ENCODE results near the gene CHST8. TPM values are rescaled to one million over a fixed set of nuclear protein-coding genes. Genes with fewer than 3 reads are reported as not detected.

Gene CHST8
- polyA plus RNA-seq, 1 experiment, result not detected

- no peaks in the 10 kb centered on the region; the same call in 1 of the 2 replicates for H3K9me3 ChIP-seq (ENCODE audit: control insufficient read depth, insufficient read depth, low read length)
- TF ChIP-seq CTCF (IDR thresholded peaks at IDR 0.05; ENCODE audit: low read depth, low read length), result no peak
- no peak overlapping the region for H3K27ac ChIP-seq (ENCODE audit: low read depth, low read length)
- ChIA-PET CTCF (interaction anchor here (0.6 to 2.3 kb wide), 8 partner anchors 20 to 385 kb away, joined by 3 to 12 read pairs (median 4); no protein-coding TSS in a partner anchor), POLR2A (interaction anchor here (0.7 to 1.6 kb wide), 3 partner anchors 20 to 373 kb away, joined by 3 to 6 read pairs (median 3); no protein-coding TSS in a partner anchor)
- H3K4me3 ChIP-seq (ENCODE audit: low read depth, low read length), result peak overlapping the region; percentile 76
- DNase-seq (ENCODE audit: low read depth, low spot score), result no peak
- H3K27me3 ChIP-seq (ENCODE audit: control insufficient read depth, insufficient read depth, low read length), result no peaks in the 10 kb centered on the region
These were observed 176.3 kb downstream of the CHST8 start for GRCh38 chr19:33797802-33798671.

GRCh38 chr19:33798681-33799111 lies 176.9 kb downstream of the CHST8 start:
- no peak for TF ChIP-seq CTCF (IDR thresholded peaks at IDR 0.05; ENCODE audit: low read depth, low read length)
- no peak for DNase-seq (ENCODE audit: low read depth, low spot score)
- Histone ChIP-seq H3K27me3 (ENCODE audit: control insufficient read depth, insufficient read depth, low read length) (no peaks in the 10 kb centered on the region), H3K9me3 (ENCODE audit: control insufficient read depth, insufficient read depth, low read length) (no peaks in the 10 kb centered on the region; the same call in 1 of the 2 replicates), H3K27ac (ENCODE audit: low read depth, low read length) (no peak overlapping the region), H3K4me3 (ENCODE audit: low read depth, low read length) (peak overlapping the region; percentile 76)
- ChIA-PET POLR2A (interaction anchor here (1.6 kb wide), 1 partner anchor 21 kb away, joined by 6 read pairs; no protein-coding TSS in a partner anchor), CTCF (interaction anchor here (1.3 to 2.3 kb wide), 4 partner anchors 21 to 322 kb away, joined by 3 to 12 read pairs (median 4); no protein-coding TSS in a partner anchor)

GRCh38 chr19:33799476-33799875 lies 177.7 kb downstream of the CHST8 start:
- ChIA-PET CTCF (interaction anchor here (1.4 kb wide), 1 partner anchor 297 kb away, joined by 4 read pairs; no protein-coding TSS in a partner anchor), POLR2A (no interaction called here)

GRCh38 chr19:33800012-33800680 lies 178.4 kb downstream of the CHST8 start:
- H3K27me3 ChIP-seq (ENCODE audit: control insufficient read depth, insufficient read depth, low read length), result no peaks in the 10 kb centered on the region
- DNase-seq (ENCODE audit: low read depth, low spot score), result no peak
- ChIA-PET CTCF (no interaction called here), POLR2A (no interaction called here)
- no peaks in the 10 kb centered on the region; the same call in 1 of the 2 replicates for H3K9me3 ChIP-seq (ENCODE audit: control insufficient read depth, insufficient read depth, low read length)
- no peak overlapping the region for H3K4me3 ChIP-seq (ENCODE audit: low read depth, low read length)
- no peak for TF ChIP-seq CTCF (IDR thresholded peaks at IDR 0.05; ENCODE audit: low read depth, low read length)
- H3K27ac ChIP-seq (ENCODE audit: low read depth, low read length), result no peak overlapping the region

More at GRCh38 chr19:33799476-33799875, 177.7 kb downstream of the CHST8 start:
- Histone ChIP-seq H3K27ac (ENCODE audit: low read depth, low read length) (no peak overlapping the region), H3K9me3 (ENCODE audit: control insufficient read depth, insufficient read depth, low read length) (no peaks in the 10 kb centered on the region; the same call in 1 of the 2 replicates), H3K4me3 (ENCODE audit: low read depth, low read length) (no peak overlapping the region), H3K27me3 (ENCODE audit: control insufficient read depth, insufficient read depth, low read length) (no peaks in the 10 kb centered on the region)
- no peak for DNase-seq (ENCODE audit: low read depth, low spot score)
- no peak for TF ChIP-seq CTCF (IDR thresholded peaks at IDR 0.05; ENCODE audit: low read depth, low read length)

Measured in AG04450 (cell line).